A673 (cell line): ENCODE measurements around the gene CISH.

Experiments
- EZH2 ChIP-seq: fragments of 200-600 bp; sonication (generic); IDR thresholded peaks from 2 replicates; pipeline ENCODE4 v1.6.1; 2017; ENCODE audit warnings: borderline replicate concordance, low read depth, mild to moderate bottlenecking, mixed read lengths, antibody characterized with exemption, low read length; ENCODE audit not compliant: poor library complexity, severe bottlenecking
- TF ChIP-seq, protein P1 (sequence below): fragments of 300-800, 200-600 bp; sonication (generic); conservative IDR thresholded peaks from 2 replicates; pipeline ENCODE4 v1.5.1; 2017; ENCODE audit warnings: low read depth, mild to moderate bottlenecking, antibody characterized with exemption, low read length, moderate library complexity, mixed read lengths

DNA sequence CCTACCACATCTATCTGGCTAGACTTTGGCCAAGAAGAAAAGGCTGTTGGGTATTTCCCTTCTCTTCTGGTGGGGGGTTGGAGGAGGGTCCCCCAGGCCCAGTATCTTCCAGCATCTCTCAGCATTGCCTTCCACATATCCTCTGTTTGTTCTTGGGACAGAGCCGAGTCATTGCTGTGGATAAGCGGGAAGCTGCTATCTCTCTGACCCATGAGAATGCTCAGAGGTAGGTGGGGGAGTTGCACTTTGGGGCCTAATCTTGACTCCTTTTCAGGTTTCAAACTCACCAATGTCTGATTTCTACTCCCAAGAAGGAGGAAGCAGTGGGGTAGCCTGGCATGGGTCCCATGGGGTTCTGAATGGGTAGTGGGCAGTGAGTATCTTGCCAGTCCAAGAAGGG, 34.2 kb downstream of the CISH start:
- TF ChIP-seq EZH2 = no peak
- TF ChIP-seq, protein P1, sequence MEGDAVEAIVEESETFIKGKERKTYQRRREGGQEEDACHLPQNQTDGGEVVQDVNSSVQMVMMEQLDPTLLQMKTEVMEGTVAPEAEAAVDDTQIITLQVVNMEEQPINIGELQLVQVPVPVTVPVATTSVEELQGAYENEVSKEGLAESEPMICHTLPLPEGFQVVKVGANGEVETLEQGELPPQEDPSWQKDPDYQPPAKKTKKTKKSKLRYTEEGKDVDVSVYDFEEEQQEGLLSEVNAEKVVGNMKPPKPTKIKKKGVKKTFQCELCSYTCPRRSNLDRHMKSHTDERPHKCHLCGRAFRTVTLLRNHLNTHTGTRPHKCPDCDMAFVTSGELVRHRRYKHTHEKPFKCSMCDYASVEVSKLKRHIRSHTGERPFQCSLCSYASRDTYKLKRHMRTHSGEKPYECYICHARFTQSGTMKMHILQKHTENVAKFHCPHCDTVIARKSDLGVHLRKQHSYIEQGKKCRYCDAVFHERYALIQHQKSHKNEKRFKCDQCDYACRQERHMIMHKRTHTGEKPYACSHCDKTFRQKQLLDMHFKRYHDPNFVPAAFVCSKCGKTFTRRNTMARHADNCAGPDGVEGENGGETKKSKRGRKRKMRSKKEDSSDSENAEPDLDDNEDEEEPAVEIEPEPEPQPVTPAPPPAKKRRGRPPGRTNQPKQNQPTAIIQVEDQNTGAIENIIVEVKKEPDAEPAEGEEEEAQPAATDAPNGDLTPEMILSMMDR = no peak
